Measurements from ENCODE around the gene ADRA2C. TPM values are rescaled to one million over a fixed set of nuclear protein-coding genes. Genes with fewer than 3 reads are reported as not detected.

The ADRA2C gene
- total and polyA plus RNA-seq, 2 of the 13 experiments (the other 11 are each of a cell fraction or from before 2014, with no cell fraction given) = 15.4 to 69.7 TPM

- peak; percentile 63; the same call in 1 of the 2 replicates for TF ChIP-seq ZNF281 (CRISPR knock-in tag; IDR thresholded peaks at IDR 0.05; ENCODE audit: borderline replicate concordance)
- TF ChIP-seq ZBTB42 (CRISPR knock-in tag; IDR thresholded peaks at IDR 0.05) = peak; percentile 78; the same call in 1 of the 2 replicates
- TF ChIP-seq HMG20B (CRISPR knock-in tag; conservative IDR thresholded peaks at IDR 0.05) = 0 out of 2 replicates have a peak, but pooled peaks have one; percentile 46
- TF ChIP-seq, protein P1, sequence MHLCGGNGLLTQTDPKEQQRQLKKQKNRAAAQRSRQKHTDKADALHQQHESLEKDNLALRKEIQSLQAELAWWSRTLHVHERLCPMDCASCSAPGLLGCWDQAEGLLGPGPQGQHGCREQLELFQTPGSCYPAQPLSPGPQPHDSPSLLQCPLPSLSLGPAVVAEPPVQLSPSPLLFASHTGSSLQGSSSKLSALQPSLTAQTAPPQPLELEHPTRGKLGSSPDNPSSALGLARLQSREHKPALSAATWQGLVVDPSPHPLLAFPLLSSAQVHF (CRISPR knock-in tag; IDR thresholded peaks at IDR 0.05) = peak; percentile 92
- TF ChIP-seq ZZZ3 (CRISPR knock-in tag; IDR thresholded peaks at IDR 0.05; ENCODE audit: borderline replicate concordance) = 0 out of 2 replicates have a peak, but pooled peaks have one; percentile 10
- peak; percentile 87 for TF ChIP-seq NR2F6 (IDR thresholded peaks at IDR 0.05)
- TF ChIP-seq NR2F6 (CRISPR knock-in tag; IDR thresholded peaks at IDR 0.05) = peak; percentile 81
- TF ChIP-seq ATRX (CRISPR knock-in tag; IDR thresholded peaks at IDR 0.05; ENCODE audit: borderline replicate concordance) = no peak
- TF ChIP-seq, protein P2, sequence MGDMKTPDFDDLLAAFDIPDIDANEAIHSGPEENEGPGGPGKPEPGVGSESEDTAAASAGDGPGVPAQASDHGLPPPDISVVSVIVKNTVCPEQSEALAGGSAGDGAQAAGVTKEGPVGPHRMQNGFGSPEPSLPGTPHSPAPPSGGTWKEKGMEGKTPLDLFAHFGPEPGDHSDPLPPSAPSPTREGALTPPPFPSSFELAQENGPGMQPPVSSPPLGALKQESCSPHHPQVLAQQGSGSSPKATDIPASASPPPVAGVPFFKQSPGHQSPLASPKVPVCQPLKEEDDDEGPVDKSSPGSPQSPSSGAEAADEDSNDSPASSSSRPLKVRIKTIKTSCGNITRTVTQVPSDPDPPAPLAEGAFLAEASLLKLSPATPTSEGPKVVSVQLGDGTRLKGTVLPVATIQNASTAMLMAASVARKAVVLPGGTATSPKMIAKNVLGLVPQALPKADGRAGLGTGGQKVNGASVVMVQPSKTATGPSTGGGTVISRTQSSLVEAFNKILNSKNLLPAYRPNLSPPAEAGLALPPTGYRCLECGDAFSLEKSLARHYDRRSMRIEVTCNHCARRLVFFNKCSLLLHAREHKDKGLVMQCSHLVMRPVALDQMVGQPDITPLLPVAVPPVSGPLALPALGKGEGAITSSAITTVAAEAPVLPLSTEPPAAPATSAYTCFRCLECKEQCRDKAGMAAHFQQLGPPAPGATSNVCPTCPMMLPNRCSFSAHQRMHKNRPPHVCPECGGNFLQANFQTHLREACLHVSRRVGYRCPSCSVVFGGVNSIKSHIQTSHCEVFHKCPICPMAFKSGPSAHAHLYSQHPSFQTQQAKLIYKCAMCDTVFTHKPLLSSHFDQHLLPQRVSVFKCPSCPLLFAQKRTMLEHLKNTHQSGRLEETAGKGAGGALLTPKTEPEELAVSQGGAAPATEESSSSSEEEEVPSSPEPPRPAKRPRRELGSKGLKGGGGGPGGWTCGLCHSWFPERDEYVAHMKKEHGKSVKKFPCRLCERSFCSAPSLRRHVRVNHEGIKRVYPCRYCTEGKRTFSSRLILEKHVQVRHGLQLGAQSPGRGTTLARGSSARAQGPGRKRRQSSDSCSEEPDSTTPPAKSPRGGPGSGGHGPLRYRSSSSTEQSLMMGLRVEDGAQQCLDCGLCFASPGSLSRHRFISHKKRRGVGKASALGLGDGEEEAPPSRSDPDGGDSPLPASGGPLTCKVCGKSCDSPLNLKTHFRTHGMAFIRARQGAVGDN (CRISPR knock-in tag; IDR thresholded peaks at IDR 0.05) = peak; percentile 99
- peak; percentile 93 for TF ChIP-seq HDAC2 (CRISPR knock-in tag; IDR thresholded peaks at IDR 0.05)
- TF ChIP-seq CBX2 (IDR thresholded peaks at IDR 0.05; ENCODE audit: low read depth, low read length) = no peak
- TF ChIP-seq CBX2 (CRISPR knock-in tag; IDR thresholded peaks at IDR 0.05; ENCODE audit: low read depth) = peak; percentile 69; the same call in 1 of the 2 replicates
- TF ChIP-seq, protein P3, sequence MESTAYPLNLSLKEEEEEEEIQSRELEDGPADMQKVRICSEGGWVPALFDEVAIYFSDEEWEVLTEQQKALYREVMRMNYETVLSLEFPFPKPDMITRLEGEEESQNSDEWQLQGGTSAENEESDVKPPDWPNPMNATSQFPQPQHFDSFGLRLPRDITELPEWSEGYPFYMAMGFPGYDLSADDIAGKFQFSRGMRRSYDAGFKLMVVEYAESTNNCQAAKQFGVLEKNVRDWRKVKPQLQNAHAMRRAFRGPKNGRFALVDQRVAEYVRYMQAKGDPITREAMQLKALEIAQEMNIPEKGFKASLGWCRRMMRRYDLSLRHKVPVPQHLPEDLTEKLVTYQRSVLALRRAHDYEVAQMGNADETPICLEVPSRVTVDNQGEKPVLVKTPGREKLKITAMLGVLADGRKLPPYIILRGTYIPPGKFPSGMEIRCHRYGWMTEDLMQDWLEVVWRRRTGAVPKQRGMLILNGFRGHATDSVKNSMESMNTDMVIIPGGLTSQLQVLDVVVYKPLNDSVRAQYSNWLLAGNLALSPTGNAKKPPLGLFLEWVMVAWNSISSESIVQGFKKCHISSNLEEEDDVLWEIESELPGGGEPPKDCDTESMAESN (CRISPR knock-in tag; conservative IDR thresholded peaks at IDR 0.05) = peak; percentile 89
- peak; percentile 75 for TF ChIP-seq ZNF557 (CRISPR knock-in tag; IDR thresholded peaks at IDR 0.05)
- peak; percentile 77; the same call in 1 of the 2 replicates for TF ChIP-seq SOX5 (CRISPR knock-in tag; IDR thresholded peaks at IDR 0.05; ENCODE audit: borderline replicate concordance)
- no peak for TF ChIP-seq LBX2 (CRISPR knock-in tag; IDR thresholded peaks at IDR 0.05; ENCODE audit: borderline replicate concordance)
- no peak for TF ChIP-seq ZNF329 (CRISPR knock-in tag; IDR thresholded peaks at IDR 0.05; ENCODE audit: low read depth)
- TF ChIP-seq, protein P4, sequence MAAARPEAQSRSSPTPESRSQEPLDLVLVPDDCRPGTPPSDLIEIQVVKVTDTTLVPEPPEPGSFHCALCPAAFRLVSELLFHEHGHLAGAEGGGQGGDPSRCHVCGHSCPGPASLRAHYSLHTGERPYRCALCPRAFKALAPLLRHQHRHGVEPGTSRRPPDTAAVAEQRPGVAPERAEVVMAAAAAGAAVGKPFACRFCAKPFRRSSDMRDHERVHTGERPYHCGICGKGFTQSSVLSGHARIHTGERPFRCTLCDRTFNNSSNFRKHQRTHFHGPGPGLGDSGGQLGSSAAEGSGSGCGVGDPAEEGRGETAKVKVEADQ (CRISPR knock-in tag; IDR thresholded peaks at IDR 0.05; ENCODE audit: borderline replicate concordance) = peak; percentile 90; the same call in 1 of the 2 replicates
Observed at GRCh38 chr4:3784454-3785291, 18.5 kb downstream of the ADRA2C start (continued).

Measured in HepG2 (cell line).